Activated T-helper 1 cell treated with anti-CD3 and anti-CD28 coated beads, Interleukin-12 subunit alpha, Interleukin-12 subunit beta, Interleukin-2, Interleukin-4 antibody, amounts not matched to agents 30 ng/mL and 10 ng/mL and 1 ng/mL, durations not matched to agents 14 hours and 24 hours and 36 hours (primary cell): ENCODE measurements around the gene AHCY. TPM values are rescaled to one million over a fixed set of nuclear protein-coding genes. Genes with fewer than 3 reads are reported as not detected.
A peak's percentile ranks its signal among the peaks of the same experiment; 100 is the strongest.
"Not testable (repeated sequence)": the region's sequence is repeated elsewhere in the genome, so short reads cannot be mapped to it uniquely, and the experiment has no call there.

Source experiments
- DNase-seq: peaks from one replicate; pipeline ENCODE4 v3.0.0; 2021; ENCODE audit warnings: low spot score
- H3K27ac Mint-ChIP-seq: one replicate; pipeline ENCODE4 v1.8.0; 2021; ENCODE audit warnings: mild to moderate bottlenecking, mixed read lengths
- H3K27me3 Mint-ChIP-seq: one replicate; pipeline ENCODE4 v1.8.0; 2022; ENCODE audit warnings: mild to moderate bottlenecking, moderate library complexity, mixed read lengths; ENCODE audit not compliant: insufficient read depth
- H3K36me3 Mint-ChIP-seq: one replicate; pipeline ENCODE4 v1.8.0; 2021; ENCODE audit warnings: low read depth, mixed read lengths
- H3K4me1 Mint-ChIP-seq: one replicate; pipeline ENCODE4 v1.8.0; 2021; ENCODE audit warnings: low read depth, mixed read lengths
- H3K4me3 Mint-ChIP-seq: one replicate; pipeline ENCODE4 v1.8.0; 2021; ENCODE audit warnings: mild to moderate bottlenecking, moderate library complexity, mixed read lengths
- H3K9me3 Mint-ChIP-seq: one replicate; pipeline ENCODE4 v1.8.0; 2021; ENCODE audit warnings: mixed read lengths
- intact Hi-C: fragments of 100-400 bp; cut with micrococcal nuclease; formaldehyde crosslinking; loops from one replicate; pipeline ENCODE4 v1.15.1; 2024
- total RNA-seq: library from RNA; stranded (reverse); gene quantifications from 2 replicates; pipeline ENCODE4 v1.2.3, GENCODE V29; 2022

AHCY gene
- total RNA-seq, 1 donor from 2014 or later = 132 TPM

- Mint-ChIP-seq H3K4me3 (no peak overlapping the region), H3K36me3 (peaks cover 4% of the 10 kb centered on the region), H3K27ac (peak overlapping the region; percentile 83), H3K4me1 (peaks cover 19% of the 10 kb centered on the region), H3K9me3 (no peaks in the 10 kb centered on the region), H3K27me3 (no peaks in the 10 kb centered on the region)
- DNase-seq = no peak
- intact Hi-C loops = loop anchor here (5.0 to 10.0 kb wide), 2 partner anchors 489 to 844 kb away; partner anchors contain the start of genes CHMP4B and EDEM2
Observed at GRCh38 chr20:34300809-34301586, 2.2 kb downstream of the AHCY start.

- DNase-seq = no peak
- Mint-ChIP-seq H3K4me3 (no peak overlapping the region), H3K27ac (no peak overlapping the region), H3K9me3 (no peaks in the 10 kb centered on the region), H3K36me3 (peaks cover 7% of the 10 kb centered on the region), H3K4me1 (peaks cover 19% of the 10 kb centered on the region), H3K27me3 (no peaks in the 10 kb centered on the region)
- intact Hi-C loops = loop anchor here (5.0 to 10.0 kb wide), 2 partner anchors 488 to 844 kb away; partner anchors contain the start of genes CHMP4B and EDEM2
Observed at GRCh38 chr20:34300256-34300806, 2.8 kb downstream of the AHCY start.

- Mint-ChIP-seq H3K27ac (no peak overlapping the region), H3K27me3 (no peaks in the 10 kb centered on the region), H3K9me3 (no peaks in the 10 kb centered on the region), H3K4me3 (no peak overlapping the region), H3K36me3 (peaks cover 7% of the 10 kb centered on the region), H3K4me1 (peaks cover 19% of the 10 kb centered on the region)
- intact Hi-C loops = loop anchor here (5.0 to 10.0 kb wide), 2 partner anchors 487 to 845 kb away; partner anchors contain the start of genes CHMP4B and EDEM2
- DNase-seq = no peak
Observed at GRCh38 chr20:34299556-34300255, 3.4 kb downstream of the AHCY start.

- H3K9me3 Mint-ChIP-seq, H3K4me3 Mint-ChIP-seq, H3K27ac Mint-ChIP-seq, intact Hi-C loops, DNase-seq, H3K27me3 Mint-ChIP-seq: not testable (repeated sequence)
- Mint-ChIP-seq H3K4me1 (peaks cover 15% of the 10 kb centered on the region), H3K36me3 (peaks cover 11% of the 10 kb centered on the region)
Observed at GRCh38 chr20:34298294-34298784, 4.8 kb downstream of the AHCY start.

GRCh38 chr20:34296468-34296867 is 6.7 kb downstream of the AHCY start:
- no peaks in the 10 kb centered on the region for H3K27me3 Mint-ChIP-seq
- intact Hi-C loops = no loop called here
- no peak overlapping the region for H3K4me3 Mint-ChIP-seq
- peaks cover 24% of the 10 kb centered on the region for H3K36me3 Mint-ChIP-seq
- H3K4me1 Mint-ChIP-seq = peaks cover 4% of the 10 kb centered on the region
- no peak overlapping the region for H3K27ac Mint-ChIP-seq
- no peaks in the 10 kb centered on the region for H3K9me3 Mint-ChIP-seq
- DNase-seq = no peak

DNA sequence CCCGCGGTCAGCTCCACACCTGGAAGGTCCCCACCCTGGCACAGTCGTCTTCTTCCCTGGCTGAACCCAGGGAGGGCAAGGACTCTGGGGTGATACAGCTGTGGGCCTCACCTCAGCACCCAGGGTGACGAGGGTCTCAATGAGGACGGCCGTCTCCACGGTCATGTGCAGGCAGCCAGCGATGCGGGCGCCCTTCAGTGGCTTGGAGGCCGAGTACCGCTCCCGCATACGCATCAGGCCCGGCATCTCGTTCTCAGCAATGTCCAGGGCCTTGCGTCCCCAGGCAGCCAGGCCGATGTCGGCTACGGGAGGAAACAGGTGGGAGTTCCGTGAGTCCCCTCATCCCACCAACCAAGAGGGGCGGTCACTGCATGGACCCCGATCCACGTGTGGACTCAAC is 7.9 kb downstream of the AHCY start:
- peaks cover 34% of the 10 kb centered on the region for H3K36me3 Mint-ChIP-seq

DNA sequence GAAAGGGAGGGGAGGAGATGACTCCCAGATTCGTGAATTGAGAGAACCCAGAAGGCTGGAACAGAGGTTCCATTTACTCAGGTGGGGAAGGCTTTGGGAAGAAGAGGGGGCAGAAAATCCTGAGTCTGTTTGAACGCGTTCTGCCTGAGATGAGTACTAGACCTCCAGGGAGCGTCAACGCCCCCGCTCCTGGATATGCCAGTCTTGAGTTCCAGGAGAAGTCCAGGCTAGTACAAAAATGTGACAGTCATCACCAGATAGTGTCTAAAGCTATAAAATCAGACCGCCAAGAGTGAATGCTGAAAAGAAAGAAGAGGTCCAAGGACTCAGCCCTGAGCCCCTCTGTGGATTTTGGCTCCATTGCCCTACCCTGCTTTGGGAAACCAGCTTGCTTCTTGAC is 8.6 kb downstream of the AHCY start:
- intact Hi-C loops = no loop called here
- peaks cover 40% of the 10 kb centered on the region for H3K36me3 Mint-ChIP-seq
- H3K4me3 Mint-ChIP-seq = no peak overlapping the region
- no peak overlapping the region for H3K27ac Mint-ChIP-seq
- no peaks in the 10 kb centered on the region for H3K27me3 Mint-ChIP-seq
- no peaks in the 10 kb centered on the region for H3K9me3 Mint-ChIP-seq
- DNase-seq = no peak
- H3K4me1 Mint-ChIP-seq = no peaks in the 10 kb centered on the region

More for the DNA sequence above, 7.9 kb downstream of the AHCY start:
- intact Hi-C loops = no loop called here
- H3K27me3 Mint-ChIP-seq = no peaks in the 10 kb centered on the region
- H3K9me3 Mint-ChIP-seq = no peaks in the 10 kb centered on the region
- DNase-seq = no peak
- no peak overlapping the region for H3K27ac Mint-ChIP-seq
- no peaks in the 10 kb centered on the region for H3K4me1 Mint-ChIP-seq
- H3K4me3 Mint-ChIP-seq = no peak overlapping the region

DNA sequence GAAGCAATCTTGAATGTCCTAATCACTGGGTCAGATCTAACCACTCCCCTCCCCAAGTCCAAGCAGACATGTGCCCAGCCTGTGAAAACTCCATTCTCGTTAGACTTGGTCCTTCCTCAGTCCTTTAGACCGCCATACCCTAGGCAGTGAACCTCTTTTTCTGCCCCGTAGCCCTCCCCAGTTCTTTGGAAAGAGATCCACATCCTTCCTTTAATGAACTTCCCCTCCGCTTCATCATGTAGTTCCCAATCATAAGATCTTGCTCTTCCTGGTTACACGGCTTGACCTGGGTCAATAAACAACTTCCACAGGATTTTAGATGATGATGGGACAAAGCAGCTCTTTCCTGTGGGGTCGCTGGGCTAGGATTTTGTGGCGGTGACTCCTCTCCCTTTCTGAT is 9.6 kb downstream of the AHCY start:
- no peaks in the 10 kb centered on the region for H3K4me1 Mint-ChIP-seq
- H3K4me3 Mint-ChIP-seq = no peak overlapping the region
- H3K9me3 Mint-ChIP-seq = no peaks in the 10 kb centered on the region
- DNase-seq = no peak
- intact Hi-C loops = no loop called here
- no peak overlapping the region for H3K27ac Mint-ChIP-seq
- H3K36me3 Mint-ChIP-seq = peaks cover 40% of the 10 kb centered on the region
- no peaks in the 10 kb centered on the region for H3K27me3 Mint-ChIP-seq

DNA sequence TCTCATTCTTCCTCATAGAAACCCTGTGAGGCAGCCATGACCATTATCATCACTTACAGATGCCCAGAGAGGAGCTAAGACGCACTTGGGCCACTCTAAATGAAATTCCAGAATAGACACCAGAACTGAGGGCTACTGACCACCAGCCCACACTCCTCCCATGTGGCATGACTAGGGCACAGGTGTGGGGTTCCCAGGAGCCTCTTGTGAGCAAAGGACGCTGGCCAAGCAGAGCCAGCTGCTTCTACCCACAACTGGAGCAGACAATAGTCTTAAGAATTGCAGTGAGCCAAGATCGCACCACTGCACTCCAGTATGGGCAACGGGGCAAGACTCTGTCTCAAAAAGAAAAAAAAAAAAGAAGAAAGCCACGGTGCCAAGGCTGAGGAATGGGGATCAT is 10.0 kb downstream of the AHCY start:
- Mint-ChIP-seq H3K27ac (no peak overlapping the region), H3K36me3 (peaks cover 39% of the 10 kb centered on the region), H3K9me3 (no peaks in the 10 kb centered on the region), H3K4me1 (no peaks in the 10 kb centered on the region), H3K4me3 (no peak overlapping the region), H3K27me3 (no peaks in the 10 kb centered on the region)
- no peak for DNase-seq
- intact Hi-C loops = no loop called here

- Mint-ChIP-seq H3K27ac (no peak overlapping the region), H3K4me3 (no peak overlapping the region), H3K9me3 (no peaks in the 10 kb centered on the region), H3K36me3 (peaks cover 40% of the 10 kb centered on the region), H3K27me3 (no peaks in the 10 kb centered on the region), H3K4me1 (no peaks in the 10 kb centered on the region)
- DNase-seq = no peak
- intact Hi-C loops = no loop called here
Observed at GRCh38 chr20:34292496-34292895, 10.7 kb downstream of the AHCY start.

GRCh38 chr20:34290471-34290870 is 12.7 kb downstream of the AHCY start:
- Mint-ChIP-seq H3K36me3 (peaks cover 39% of the 10 kb centered on the region), H3K27me3 (no peaks in the 10 kb centered on the region), H3K4me1 (no peaks in the 10 kb centered on the region), H3K4me3 (no peak overlapping the region), H3K27ac (no peak overlapping the region), H3K9me3 (no peaks in the 10 kb centered on the region)
- intact Hi-C loops = no loop called here
- no peak for DNase-seq

- H3K9me3 Mint-ChIP-seq, H3K27me3 Mint-ChIP-seq, intact Hi-C loops, H3K4me1 Mint-ChIP-seq, H3K27ac Mint-ChIP-seq, H3K4me3 Mint-ChIP-seq, DNase-seq: not testable (repeated sequence)
- H3K36me3 Mint-ChIP-seq = peaks cover 35% of the 10 kb centered on the region
Observed at GRCh38 chr20:34287500-34287899, 15.7 kb downstream of the AHCY start.

DNA sequence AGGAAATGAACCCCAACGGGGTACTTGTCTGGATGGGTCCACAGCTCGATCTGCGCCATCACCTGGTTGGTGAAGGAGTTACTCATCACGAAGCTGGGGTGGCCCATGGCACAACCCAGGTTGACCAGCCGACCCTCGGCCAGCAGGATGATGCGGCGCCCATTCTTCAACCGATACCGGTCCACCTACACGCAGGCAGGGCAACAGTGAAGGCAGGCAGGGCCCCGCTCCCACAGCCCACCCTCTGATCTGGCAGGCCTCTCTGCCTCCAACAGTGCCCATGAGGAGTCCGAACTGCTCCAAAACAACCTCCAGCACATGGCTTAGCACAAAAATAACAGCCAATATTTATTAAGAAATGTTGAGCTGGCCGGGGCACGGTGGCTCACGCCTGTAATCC is 17.7 kb downstream of the AHCY start:
- peaks cover 27% of the 10 kb centered on the region for H3K36me3 Mint-ChIP-seq
- no peak overlapping the region for H3K27ac Mint-ChIP-seq
- intact Hi-C loops = no loop called here
- no peaks in the 10 kb centered on the region for H3K27me3 Mint-ChIP-seq
- H3K4me1 Mint-ChIP-seq = no peaks in the 10 kb centered on the region
- no peaks in the 10 kb centered on the region for H3K9me3 Mint-ChIP-seq
- no peak for DNase-seq
- no peak overlapping the region for H3K4me3 Mint-ChIP-seq
